Dedifferentiated amniotic fluid mesenchymal stem cell (primary cell): ENCODE results near the gene TWF2.

ENCODE experiments used
- DNase-seq: peaks from one replicate; pipeline ENCODE4 v3.0.0-alpha.2; 2016; ENCODE audit errors: extremely low spot score

The TWF2 gene

DNA sequence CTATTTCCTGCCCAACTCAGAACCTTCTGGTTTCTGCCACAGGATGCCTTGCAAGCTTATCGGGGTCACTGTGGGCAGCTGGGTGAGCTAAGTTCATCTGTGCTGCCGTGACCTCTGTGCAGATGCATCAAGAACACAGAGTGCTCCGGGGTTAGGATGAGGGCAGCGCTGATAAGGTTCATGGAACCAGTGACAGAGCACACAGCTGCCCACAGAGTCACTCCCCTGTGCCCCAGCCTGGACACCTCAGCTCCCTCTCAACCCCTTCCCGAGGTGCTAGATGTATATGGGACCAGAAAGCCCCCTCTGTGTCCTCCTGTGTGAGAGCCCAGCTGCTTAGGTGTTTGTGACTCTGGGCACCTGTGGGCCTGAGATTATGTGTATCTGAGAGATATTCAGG is 56.8 kb downstream of the TWF2 start:
- no peak for DNase-seq

- DNase-seq, result no peak
Observed at GRCh38 chr3:52181543-52181942, 57.4 kb downstream of the TWF2 start.
